Superior temporal gyrus (tissue), 1 donor: ENCODE results near the gene CPM.

Source experiments
- DNase-seq: peaks from one replicate; pipeline ENCODE4 v3.0.0-alpha.2; 2016; ENCODE audit errors: extremely low spot score

The CPM gene

GRCh38 chr12:68932961-68933893, at the start of gene CPM:
Gene CPM (minus strand): TSS chr12:68933171. CDS start chr12:68932837, 334 bp downstream.
- peak; percentile 75 for DNase-seq

- DNase-seq, result no peak
Measured at GRCh38 chr12:68981516-68981915, 48.5 kb upstream of the CPM start.

GRCh38 chr12:68980476-68981212, 47.7 kb upstream of the CPM start:
- DNase-seq, result no peak

- DNase-seq, result no peak
Measured at GRCh38 chr12:68978678-68979077, 45.7 kb upstream of the CPM start.

- DNase-seq, result peak; percentile 68
Measured at GRCh38 chr12:68977909-68978610, 45.1 kb upstream of the CPM start.

GRCh38 chr12:68977335-68977734, 44.4 kb upstream of the CPM start:
- DNase-seq, result peak; percentile 93

GRCh38 chr12:68976395-68976841, 43.4 kb upstream of the CPM start:
- DNase-seq, result no peak

GRCh38 chr12:68975811-68976210, 42.8 kb upstream of the CPM start:
- no peak for DNase-seq

- no peak for DNase-seq
Measured at GRCh38 chr12:68972595-68972994, 39.6 kb upstream of the CPM start.

GRCh38 chr12:68971404-68971803, 38.4 kb upstream of the CPM start:
- no peak for DNase-seq

GRCh38 chr12:68970951-68971350, 38.0 kb upstream of the CPM start:
- DNase-seq, result no peak

GRCh38 chr12:68970306-68970705, 37.3 kb upstream of the CPM start:
- DNase-seq, result no peak

- no peak for DNase-seq
Measured at GRCh38 chr12:68967046-68967445, 34.1 kb upstream of the CPM start.

- DNase-seq, result no peak
Measured at GRCh38 chr12:68963856-68964745, 31.1 kb upstream of the CPM start.

- DNase-seq, result no peak
Measured at GRCh38 chr12:68962877-68963855, 30.2 kb upstream of the CPM start.

GRCh38 chr12:68959891-68960464, 27.0 kb upstream of the CPM start:
- DNase-seq, result peak; percentile 55

- no peak for DNase-seq
Measured at GRCh38 chr12:68959143-68959858, 26.3 kb upstream of the CPM start.

GRCh38 chr12:68958322-68958721, 25.4 kb upstream of the CPM start:
- DNase-seq, result no peak

- no peak for DNase-seq
Measured at GRCh38 chr12:68957273-68957672, 24.3 kb upstream of the CPM start.
